Measurements from ENCODE around the gene ALDH9A1.
"Not testable (repeated sequence)": the region's sequence is repeated elsewhere in the genome, so short reads cannot be mapped to it uniquely, and the experiment has no call there.

The ALDH9A1 gene

GRCh38 chr1:165644064-165644735 lies 54.2 kb downstream of the ALDH9A1 start:
- no peak for DNase-seq

DNA sequence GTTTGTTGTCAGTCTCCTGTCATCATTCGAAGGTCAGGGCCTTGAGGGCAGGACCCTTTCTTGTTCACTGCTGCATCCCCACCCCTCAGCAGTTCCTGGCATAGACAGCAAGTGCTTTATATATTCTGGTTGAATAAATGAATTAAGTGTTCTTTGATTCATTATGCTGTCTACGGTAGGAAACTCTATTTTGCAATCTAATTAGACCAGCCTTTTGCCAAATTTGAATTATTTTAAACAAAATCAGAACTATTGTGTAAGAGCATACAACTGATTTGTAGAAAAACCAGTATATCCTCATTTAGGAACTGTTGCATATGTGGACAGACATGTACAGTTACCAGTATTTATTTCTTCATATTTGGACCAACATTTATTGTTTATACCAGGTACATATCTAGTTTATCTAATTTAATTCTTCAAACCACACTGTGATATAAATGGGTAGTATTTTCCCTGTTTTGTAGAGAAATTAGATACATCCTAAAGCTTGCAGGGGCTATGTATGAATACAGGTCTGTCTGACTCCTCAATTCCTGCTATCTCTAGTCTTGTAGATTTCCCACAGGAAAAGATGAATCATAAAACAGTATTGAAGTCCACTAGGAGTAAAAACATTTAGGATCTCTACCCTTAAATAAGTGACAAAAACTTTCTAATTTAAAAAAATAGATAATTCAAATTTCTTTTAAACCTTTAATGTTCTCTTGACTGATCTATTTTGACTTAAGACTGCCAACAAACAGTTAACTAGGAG lies 57.0 kb downstream of the ALDH9A1 start:
- DNase-seq: no peak

DNA sequence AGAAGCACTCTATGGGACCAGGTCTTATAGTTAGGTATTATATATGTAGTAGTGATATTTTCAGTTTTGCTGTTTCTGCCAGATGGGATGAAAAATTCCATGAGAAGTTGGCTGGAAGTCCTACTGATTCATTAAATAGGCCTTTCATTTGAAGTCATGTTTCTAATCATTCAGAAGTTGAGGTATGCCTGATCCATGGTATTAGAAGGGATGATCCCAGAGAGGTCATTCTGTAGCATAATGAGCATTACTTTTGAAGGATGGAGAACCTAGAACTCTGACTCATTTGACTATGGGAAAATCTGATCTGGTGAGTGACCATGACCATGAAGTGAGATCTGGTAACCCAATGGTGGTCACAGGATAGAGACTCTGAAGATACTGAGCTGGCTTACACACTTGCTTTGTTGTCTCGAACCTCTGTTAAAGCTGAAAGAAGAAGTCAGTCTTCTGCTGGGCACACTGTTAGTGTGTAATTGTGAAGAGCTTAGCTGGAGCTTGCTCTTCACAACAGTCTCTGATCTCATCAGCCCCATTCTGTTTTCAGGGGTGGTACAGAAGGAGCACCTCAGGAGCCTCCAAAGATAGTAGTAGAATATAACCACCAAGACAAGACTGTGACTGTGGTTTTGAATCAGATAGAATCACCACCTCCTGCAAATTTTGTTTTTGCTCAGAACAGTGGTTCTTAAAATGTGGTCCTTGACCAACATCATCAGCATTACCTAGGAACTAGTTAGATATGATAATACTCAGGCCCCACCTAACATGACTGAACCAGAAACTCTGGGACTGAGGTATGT lies 58.3 kb downstream of the ALDH9A1 start:
- peak in 2 of 3 donors; percentile 7 to 13 for DNase-seq

- not testable (repeated sequence) for DNase-seq
These were observed 60.2 kb downstream of the ALDH9A1 start for GRCh38 chr1:165638211-165638610.

DNA sequence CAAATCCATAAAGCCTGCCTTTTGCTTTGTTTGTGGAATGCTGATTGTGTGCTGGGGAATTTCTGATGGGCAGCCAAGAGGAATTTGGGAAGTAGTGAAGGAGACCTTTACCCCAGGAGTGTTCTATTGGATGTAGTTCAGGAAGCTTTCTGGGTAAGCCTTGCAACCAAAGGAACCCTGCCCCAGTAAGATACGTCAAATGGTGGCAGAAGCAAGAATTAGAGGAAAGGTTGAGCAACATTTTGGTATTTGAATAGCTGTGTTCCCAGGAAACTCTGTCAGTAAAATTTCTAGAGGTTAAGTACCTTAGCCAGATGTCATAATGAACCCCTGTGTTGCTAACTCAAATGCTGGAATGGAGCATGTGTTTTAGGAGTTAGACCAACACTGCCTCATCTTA lies 60.9 kb downstream of the ALDH9A1 start:
- no peak for DNase-seq

DNA sequence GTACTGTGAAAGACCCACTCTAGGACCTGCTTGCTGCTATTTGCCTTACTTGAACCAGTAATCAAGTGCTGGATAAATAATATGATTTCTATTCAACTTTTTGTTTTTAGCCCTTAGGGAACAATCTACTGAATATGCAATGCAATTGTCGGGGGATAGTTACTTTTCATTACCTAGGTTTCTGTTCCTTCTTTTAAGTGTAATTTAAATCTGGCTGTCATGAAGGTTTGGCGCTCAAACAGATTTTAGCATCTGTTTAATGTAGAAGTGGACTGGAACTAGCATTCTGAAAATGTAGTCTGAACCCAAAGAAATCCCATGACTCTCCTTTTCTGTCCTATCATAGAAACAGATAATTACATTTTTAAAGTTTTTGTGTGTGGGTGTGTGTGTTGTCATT lies 62.5 kb downstream of the ALDH9A1 start:
- peak in 1 of 3 donors; percentile 17 for DNase-seq

- DNase-seq: no peak
These were observed 63.0 kb downstream of the ALDH9A1 start for GRCh38 chr1:165635329-165635728.

DNA sequence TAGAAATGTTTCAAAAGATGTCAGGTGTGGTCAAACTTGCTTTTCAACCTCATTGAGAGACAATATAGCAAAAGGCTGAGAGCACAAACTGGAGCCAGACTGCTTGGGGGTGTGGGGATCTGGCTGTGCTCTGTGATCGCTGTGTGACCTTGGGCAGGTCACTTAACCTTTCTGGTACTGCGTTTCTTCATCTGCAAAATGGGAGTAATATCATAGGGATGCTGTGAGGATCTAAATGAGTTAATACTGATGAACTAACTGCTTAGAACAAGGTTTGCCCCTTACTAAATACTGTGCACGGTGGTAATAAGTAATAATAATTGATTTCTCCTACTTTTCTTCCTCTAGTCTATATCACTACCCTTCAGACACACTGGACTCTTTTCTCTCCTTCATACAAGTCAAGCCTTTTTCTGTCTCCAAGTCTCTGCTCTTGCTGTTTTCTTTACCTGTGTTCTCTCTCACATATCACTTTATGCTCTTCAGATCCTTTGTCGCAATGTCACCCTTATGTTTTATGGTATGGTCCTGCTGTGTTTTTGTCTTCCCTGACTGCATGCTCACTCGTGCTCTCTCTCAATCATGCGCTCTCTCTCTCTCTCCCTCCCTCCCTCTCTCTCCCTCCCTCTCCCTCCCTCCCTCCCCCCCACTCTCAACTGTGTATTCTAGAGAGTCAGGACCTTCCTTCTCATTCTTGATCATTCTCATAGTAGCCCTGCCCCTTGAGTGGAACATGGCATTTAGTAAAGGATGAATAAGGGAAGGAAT lies 64.0 kb downstream of the ALDH9A1 start:
- DNase-seq: no peak

- peak; percentile 52 to 92 (median 85) for DNase-seq
These were observed 64.7 kb downstream of the ALDH9A1 start for GRCh38 chr1:165633614-165634013.

GRCh38 chr1:165632491-165632890 lies 65.9 kb downstream of the ALDH9A1 start:
- DNase-seq: peak; percentile 51 to 61 (median 53)

GRCh38 chr1:165632152-165632469 lies 66.3 kb downstream of the ALDH9A1 start:
- DNase-seq: no peak

- DNase-seq: peak; percentile 86 to 91 (median 89)
These were observed 66.8 kb downstream of the ALDH9A1 start for GRCh38 chr1:165631342-165632151.

- peak; percentile 98 to 99 (median 99) for DNase-seq
These were observed 67.6 kb downstream of the ALDH9A1 start, which contains the start of gene MGST3 for GRCh38 chr1:165630629-165631341. Gene MGST3, plus strand, starts transcription at chr1:165631234. Its CDS starts 18,614 bp downstream, at chr1:165649848.

DNA sequence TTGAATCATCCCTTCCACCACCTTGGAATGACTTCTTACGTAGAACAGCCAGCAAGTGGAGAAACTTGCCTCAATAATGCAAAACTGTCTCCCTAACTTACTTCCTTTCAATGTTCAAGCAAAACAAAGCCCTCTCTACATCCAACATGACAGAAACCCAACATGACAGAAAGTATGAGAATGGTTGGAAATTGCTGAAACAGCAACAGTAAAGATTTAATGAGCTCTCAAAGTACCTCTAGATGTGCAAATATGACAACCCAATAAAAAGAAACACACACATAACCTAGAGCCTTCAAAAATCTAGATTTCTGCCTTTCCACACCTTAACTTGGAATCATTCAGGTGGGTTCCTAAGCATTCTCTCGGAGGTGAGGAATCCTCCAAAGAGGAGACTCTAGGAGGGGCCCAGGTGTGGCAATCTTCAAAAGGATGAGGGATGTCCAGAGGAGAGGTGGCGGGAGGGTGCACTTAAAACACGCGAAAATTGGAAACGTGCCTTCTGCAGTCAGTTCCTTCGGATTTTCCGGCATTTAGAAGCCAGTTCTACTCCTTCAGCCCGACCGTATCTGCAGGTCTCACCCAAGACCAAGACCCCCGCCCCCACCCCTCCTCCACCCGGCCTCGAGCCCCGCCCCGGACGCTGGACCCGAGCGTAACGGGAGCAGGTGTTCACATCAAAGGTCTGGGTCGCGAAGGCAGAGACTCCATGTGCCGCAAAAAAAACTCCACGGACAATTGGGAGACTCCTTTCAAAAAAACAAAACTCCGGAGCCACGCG lies 68.3 kb downstream of the ALDH9A1 start:
- no peak for DNase-seq

GRCh38 chr1:165629151-165629550 lies 69.2 kb downstream of the ALDH9A1 start:
- peak in 2 of 3 donors; percentile 9 to 34 for DNase-seq

DNA sequence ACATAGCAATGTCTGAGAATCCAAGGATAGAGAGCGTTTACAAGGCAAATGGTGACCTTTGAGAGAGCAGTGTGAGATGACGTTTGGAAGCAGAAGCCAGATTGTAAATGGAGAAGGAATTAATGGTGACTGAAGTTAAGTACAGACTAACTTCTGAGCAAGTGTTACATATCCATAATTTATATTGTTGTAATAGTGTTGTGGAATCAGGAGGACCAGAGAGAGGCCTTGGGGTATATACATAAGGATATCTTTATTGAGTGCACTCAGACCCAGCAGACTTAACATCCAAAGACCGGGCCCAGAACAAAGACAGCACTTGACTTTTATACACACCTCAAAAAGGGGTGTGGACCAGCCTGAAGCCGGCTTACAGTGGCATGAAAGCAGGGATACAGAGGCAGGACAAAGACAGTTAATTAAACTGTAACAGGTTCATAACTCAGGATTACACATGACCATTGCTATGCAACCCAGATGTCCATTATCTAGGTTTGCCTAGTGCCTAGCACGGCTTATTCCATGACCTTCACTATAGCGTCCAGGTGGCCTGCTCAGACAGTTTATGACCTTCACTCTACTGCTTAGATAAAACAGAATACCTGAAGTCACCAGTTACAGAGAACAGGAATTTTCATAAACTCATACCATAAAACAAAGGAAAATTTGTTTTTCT lies 70.1 kb downstream of the ALDH9A1 start:
- DNase-seq: no peak

DNA sequence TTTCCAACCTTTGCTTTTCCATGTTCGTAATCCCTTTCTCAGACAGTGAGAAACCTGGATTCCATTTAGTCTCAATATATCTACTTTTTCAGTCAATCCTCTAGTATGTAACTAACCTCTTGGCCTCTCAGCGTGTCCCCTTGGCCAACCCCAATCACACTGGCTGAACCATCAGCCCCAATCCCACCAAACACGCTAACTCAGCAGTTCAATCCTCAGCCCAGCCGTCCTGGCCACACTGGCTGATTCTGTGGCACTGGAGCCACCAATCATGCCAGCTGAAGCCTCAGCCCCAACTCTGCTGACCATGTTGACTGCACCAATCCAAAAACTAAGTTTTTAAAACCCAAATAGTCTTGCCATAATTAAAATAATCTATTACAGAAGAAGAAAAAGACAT lies 73.9 kb downstream of the ALDH9A1 start:
- DNase-seq: no peak

- DNase-seq: no peak
These were observed 74.7 kb downstream of the ALDH9A1 start for GRCh38 chr1:165623624-165624023.

DNA sequence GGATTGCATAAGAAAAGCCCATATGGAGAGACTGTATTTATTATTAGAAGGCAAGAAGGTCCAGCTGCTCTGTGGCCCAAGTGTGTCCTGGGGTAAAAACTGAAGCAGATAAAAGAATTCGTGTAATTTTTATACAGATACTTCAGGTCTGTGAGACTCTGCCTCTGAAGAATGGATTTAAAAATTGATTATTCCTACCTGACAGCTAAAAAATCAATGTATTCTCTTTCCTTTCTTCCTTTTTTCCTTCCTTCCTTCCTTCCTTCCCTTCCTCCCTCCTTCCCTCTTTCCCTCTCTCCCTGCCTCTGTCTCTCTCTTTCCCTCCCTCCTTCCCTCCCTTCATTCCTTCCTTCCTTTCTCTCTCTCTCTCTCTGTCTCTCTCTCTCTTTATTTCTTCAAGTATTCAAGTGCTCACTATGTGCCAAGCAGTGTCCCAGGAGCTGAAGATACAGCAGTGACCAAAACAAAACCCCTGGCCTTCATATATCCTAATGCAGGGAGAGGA lies 78.7 kb downstream of the ALDH9A1 start:
- no peak for DNase-seq

Measured in suppressor macrophage treated with lipopolysaccharide for 1 hour (primary cell).